HEK293 (cell line): ENCODE measurements around the gene ASIC4.

ENCODE experiments used
- FEZF1 ChIP-seq: fragments of 450-650 bp; formaldehyde crosslinking; IDR thresholded peaks from 2 replicates; pipeline ENCODE4 v1.5.1; 2016; ENCODE audit warnings: missing biosample characterization, missing genetic modification characterization
- GLIS1 ChIP-seq: fragments of 450-650 bp; formaldehyde crosslinking; IDR thresholded peaks from 2 replicates; pipeline ENCODE4 v1.5.1; 2016; ENCODE audit warnings: missing biosample characterization, missing genetic modification characterization
- HOXD13 ChIP-seq: sonication (generic); formaldehyde crosslinking; IDR thresholded peaks from 2 replicates; pipeline ENCODE4 v1.8.0; 2022; ENCODE audit warnings: missing genetic modification reagents, borderline replicate concordance
- OSR2 ChIP-seq: fragments of 450-650 bp; formaldehyde crosslinking; IDR thresholded peaks from 2 replicates; pipeline ENCODE4 v1.5.1; 2016; ENCODE audit warnings: missing biosample characterization, missing genetic modification characterization
- PBX3 ChIP-seq: sonication (generic); formaldehyde crosslinking; IDR thresholded peaks from 2 replicates; pipeline ENCODE4 v1.8.1; 2022; ENCODE audit warnings: mild to moderate bottlenecking, moderate library complexity, missing genetic modification reagents
- YY1 ChIP-seq: fragments of 450-650 bp; formaldehyde crosslinking; IDR thresholded peaks from 2 replicates; pipeline ENCODE4 v1.5.1; 2018; ENCODE audit warnings: missing biosample characterization, missing genetic modification characterization
- YY2 ChIP-seq: fragments of 450-650 bp; formaldehyde crosslinking; IDR thresholded peaks from 2 replicates; pipeline ENCODE4 v1.5.1; 2016; ENCODE audit warnings: missing biosample characterization, missing genetic modification characterization
- ZBTB21 ChIP-seq: fragments of 450-650 bp; formaldehyde crosslinking; IDR thresholded peaks from 2 replicates; pipeline ENCODE4 v1.5.1; 2017; ENCODE audit warnings: missing biosample characterization, missing genetic modification characterization
- ZBTB48 ChIP-seq: fragments of 450-650 bp; formaldehyde crosslinking; IDR thresholded peaks from 2 replicates; pipeline ENCODE4 v1.5.1; 2016; ENCODE audit warnings: missing biosample characterization, missing genetic modification characterization
- ZFP3 ChIP-seq: fragments of 450-650 bp; formaldehyde crosslinking; IDR thresholded peaks from 2 replicates; pipeline ENCODE4 v1.5.1; 2016; ENCODE audit warnings: low read depth, missing biosample characterization, missing genetic modification characterization
- ZNF112 ChIP-seq: fragments of 450-650 bp; formaldehyde crosslinking; IDR thresholded peaks from 2 replicates; pipeline ENCODE4 v1.5.0; 2017; ENCODE audit warnings: missing biosample characterization, missing genetic modification characterization
- ZNF132 ChIP-seq: fragments of 450-650 bp; formaldehyde crosslinking; IDR thresholded peaks from 2 replicates; pipeline ENCODE4 v1.5.1; 2017; ENCODE audit warnings: missing biosample characterization, missing genetic modification characterization, borderline replicate concordance
- ZNF146 ChIP-seq: fragments of 450-650 bp; formaldehyde crosslinking; IDR thresholded peaks from 2 replicates; pipeline ENCODE4 v1.5.1; 2016; ENCODE audit warnings: missing biosample characterization, missing genetic modification characterization
- ZNF184 ChIP-seq: fragments of 450-650 bp; IDR thresholded peaks from 2 replicates; pipeline ENCODE4 v1.5.1; 2018; ENCODE audit warnings: missing biosample characterization, mild to moderate bottlenecking, missing genetic modification characterization
- ZNF223 ChIP-seq: fragments of 450-650 bp; formaldehyde crosslinking; IDR thresholded peaks from 2 replicates; pipeline ENCODE4 v1.5.1; 2016; ENCODE audit warnings: missing biosample characterization, missing genetic modification characterization
- ZNF292 ChIP-seq: fragments of 450-650 bp; formaldehyde crosslinking; IDR thresholded peaks from 2 replicates; pipeline ENCODE4 v1.5.1; 2016; ENCODE audit warnings: low read depth, missing biosample characterization, missing genetic modification characterization, borderline replicate concordance
- ZNF335 ChIP-seq: fragments of 450-650 bp; formaldehyde crosslinking; conservative IDR thresholded peaks from 2 replicates; pipeline ENCODE4 v1.5.1; 2016; ENCODE audit warnings: missing biosample characterization, missing genetic modification characterization
- ZNF394 ChIP-seq: fragments of 450-650 bp; formaldehyde crosslinking; IDR thresholded peaks from 2 replicates; pipeline ENCODE4 v1.5.1; 2016; ENCODE audit warnings: missing biosample characterization, missing genetic modification characterization, mild to moderate bottlenecking, moderate library complexity, borderline replicate concordance
- ZNF510 ChIP-seq: fragments of 450-650 bp; formaldehyde crosslinking; IDR thresholded peaks from 2 replicates; pipeline ENCODE4 v1.5.1; 2018; ENCODE audit warnings: mild to moderate bottlenecking, missing genetic modification characterization, missing biosample characterization; ENCODE audit not compliant: insufficient replicate concordance
- ZNF514 ChIP-seq: fragments of 450-650 bp; formaldehyde crosslinking; IDR thresholded peaks from 2 replicates; pipeline ENCODE4 v1.5.1; 2016; ENCODE audit warnings: missing biosample characterization, missing genetic modification characterization
- ZNF596 ChIP-seq: fragments of 450-650 bp; IDR thresholded peaks from 2 replicates; pipeline ENCODE4 v1.5.0; 2018; ENCODE audit warnings: missing biosample characterization, mild to moderate bottlenecking, missing genetic modification characterization, moderate library complexity
- ZNF610 ChIP-seq: fragments of 450-650 bp; formaldehyde crosslinking; IDR thresholded peaks from 2 replicates; pipeline ENCODE4 v1.5.1; 2016; ENCODE audit warnings: missing biosample characterization, missing genetic modification characterization, borderline replicate concordance
- ZNF677 ChIP-seq: fragments of 450-650 bp; IDR thresholded peaks from 2 replicates; pipeline ENCODE4 v1.5.0; 2018; ENCODE audit warnings: missing biosample characterization, mild to moderate bottlenecking, missing genetic modification characterization, moderate library complexity
- ZNF747 ChIP-seq: fragments of 450-650 bp; formaldehyde crosslinking; IDR thresholded peaks from 2 replicates; pipeline ENCODE4 v1.5.1; 2016; ENCODE audit warnings: missing biosample characterization, missing genetic modification characterization
- ZNF837 ChIP-seq: fragments of 450-650 bp; formaldehyde crosslinking; IDR thresholded peaks from 2 replicates; pipeline ENCODE4 v1.5.1; 2016; ENCODE audit warnings: missing biosample characterization, missing genetic modification characterization
- ZSCAN30 ChIP-seq: fragments of 450-650 bp; IDR thresholded peaks from 2 replicates; pipeline ENCODE4 v1.5.1; 2018; ENCODE audit warnings: missing biosample characterization, mild to moderate bottlenecking, missing genetic modification characterization, moderate library complexity
- TF ChIP-seq, protein P1 (sequence below): fragments of 450-650 bp; formaldehyde crosslinking; IDR thresholded peaks from 2 replicates; pipeline ENCODE4 v1.5.1; 2016; ENCODE audit warnings: missing biosample characterization, missing genetic modification characterization
- TF ChIP-seq, protein P2 (sequence below): fragments of 450-650 bp; formaldehyde crosslinking; IDR thresholded peaks from 2 replicates; pipeline ENCODE4 v1.5.1; 2017; ENCODE audit warnings: missing biosample characterization, missing genetic modification characterization
- TF ChIP-seq, protein P3 (sequence below): fragments of 450-650 bp; formaldehyde crosslinking; IDR thresholded peaks from 2 replicates; pipeline ENCODE4 v1.5.1; 2016; ENCODE audit warnings: missing biosample characterization, missing genetic modification characterization
- TF ChIP-seq, protein P4 (sequence below): fragments of 450-650 bp; formaldehyde crosslinking; IDR thresholded peaks from 2 replicates; pipeline ENCODE4 v1.5.1; 2016; ENCODE audit warnings: missing biosample characterization, missing genetic modification characterization
- TF ChIP-seq, protein P5 (sequence below): fragments of 450-650 bp; formaldehyde crosslinking; IDR thresholded peaks from 2 replicates; pipeline ENCODE4 v1.5.1; 2016; ENCODE audit warnings: missing biosample characterization, missing genetic modification characterization

The ASIC4 gene

GRCh38 chr2:219541611-219542180, 27.4 kb downstream of the ASIC4 start (continued):
- TF ChIP-seq YY2 (tag by site-specific recombination) (no peak), ZNF514 (tag by site-specific recombination) (no peak), ZNF596 (no peak), ZBTB48 (tag by site-specific recombination) (peak; percentile 28; the same call in 1 of the 2 replicates), ZNF677 (tag by site-specific recombination) (no peak), ZNF747 (tag by site-specific recombination) (no peak), ZNF394 (tag by site-specific recombination) (peak; percentile 47; the same call in 1 of the 2 replicates), ZNF837 (tag by site-specific recombination) (no peak), ZSCAN30 (tag by site-specific recombination) (no peak), ZBTB21 (tag by site-specific recombination) (no peak), ZNF335 (tag by site-specific recombination) (peak; percentile 47; the same call in 1 of the 2 replicates), ZNF132 (tag by site-specific recombination) (no peak), ZNF610 (peak; percentile 30; the same call in 1 of the 2 replicates), ZNF112 (no peak), ZNF292 (tag by site-specific recombination) (no peak), FEZF1 (tag by site-specific recombination) (no peak), HOXD13 (CRISPR knock-in tag) (no peak), ZNF510 (tag by site-specific recombination) (no peak), ZFP3 (tag by site-specific recombination) (no peak), ZNF223 (tag by site-specific recombination) (no peak), ZNF184 (tag by site-specific recombination) (no peak), ZNF146 (tag by site-specific recombination) (no peak), YY1 (no peak), OSR2 (peak; percentile 35), PBX3 (CRISPR knock-in tag) (no peak), GLIS1 (tag by site-specific recombination) (0 out of 2 replicates have a peak, but pooled peaks have one; percentile 29)
- TF ChIP-seq, protein P1, sequence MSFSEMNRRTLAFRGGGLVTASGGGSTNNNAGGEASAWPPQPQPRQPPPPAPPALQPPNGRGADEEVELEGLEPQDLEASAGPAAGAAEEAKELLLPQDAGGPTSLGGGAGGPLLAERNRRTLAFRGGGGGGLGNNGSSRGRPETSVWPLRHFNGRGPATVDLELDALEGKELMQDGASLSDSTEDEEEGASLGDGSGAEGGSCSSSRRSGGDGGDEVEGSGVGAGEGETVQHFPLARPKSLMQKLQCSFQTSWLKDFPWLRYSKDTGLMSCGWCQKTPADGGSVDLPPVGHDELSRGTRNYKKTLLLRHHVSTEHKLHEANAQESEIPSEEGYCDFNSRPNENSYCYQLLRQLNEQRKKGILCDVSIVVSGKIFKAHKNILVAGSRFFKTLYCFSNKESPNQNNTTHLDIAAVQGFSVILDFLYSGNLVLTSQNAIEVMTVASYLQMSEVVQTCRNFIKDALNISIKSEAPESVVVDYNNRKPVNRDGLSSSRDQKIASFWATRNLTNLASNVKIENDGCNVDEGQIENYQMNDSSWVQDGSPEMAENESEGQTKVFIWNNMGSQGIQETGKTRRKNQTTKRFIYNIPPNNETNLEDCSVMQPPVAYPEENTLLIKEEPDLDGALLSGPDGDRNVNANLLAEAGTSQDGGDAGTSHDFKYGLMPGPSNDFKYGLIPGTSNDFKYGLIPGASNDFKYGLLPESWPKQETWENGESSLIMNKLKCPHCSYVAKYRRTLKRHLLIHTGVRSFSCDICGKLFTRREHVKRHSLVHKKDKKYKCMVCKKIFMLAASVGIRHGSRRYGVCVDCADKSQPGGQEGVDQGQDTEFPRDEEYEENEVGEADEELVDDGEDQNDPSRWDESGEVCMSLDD (tag by site-specific recombination), result peak; percentile 96
- TF ChIP-seq, protein P2, sequence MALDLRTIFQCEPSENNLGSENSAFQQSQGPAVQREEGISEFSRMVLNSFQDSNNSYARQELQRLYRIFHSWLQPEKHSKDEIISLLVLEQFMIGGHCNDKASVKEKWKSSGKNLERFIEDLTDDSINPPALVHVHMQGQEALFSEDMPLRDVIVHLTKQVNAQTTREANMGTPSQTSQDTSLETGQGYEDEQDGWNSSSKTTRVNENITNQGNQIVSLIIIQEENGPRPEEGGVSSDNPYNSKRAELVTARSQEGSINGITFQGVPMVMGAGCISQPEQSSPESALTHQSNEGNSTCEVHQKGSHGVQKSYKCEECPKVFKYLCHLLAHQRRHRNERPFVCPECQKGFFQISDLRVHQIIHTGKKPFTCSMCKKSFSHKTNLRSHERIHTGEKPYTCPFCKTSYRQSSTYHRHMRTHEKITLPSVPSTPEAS (tag by site-specific recombination), result no peak
- TF ChIP-seq, protein P3, sequence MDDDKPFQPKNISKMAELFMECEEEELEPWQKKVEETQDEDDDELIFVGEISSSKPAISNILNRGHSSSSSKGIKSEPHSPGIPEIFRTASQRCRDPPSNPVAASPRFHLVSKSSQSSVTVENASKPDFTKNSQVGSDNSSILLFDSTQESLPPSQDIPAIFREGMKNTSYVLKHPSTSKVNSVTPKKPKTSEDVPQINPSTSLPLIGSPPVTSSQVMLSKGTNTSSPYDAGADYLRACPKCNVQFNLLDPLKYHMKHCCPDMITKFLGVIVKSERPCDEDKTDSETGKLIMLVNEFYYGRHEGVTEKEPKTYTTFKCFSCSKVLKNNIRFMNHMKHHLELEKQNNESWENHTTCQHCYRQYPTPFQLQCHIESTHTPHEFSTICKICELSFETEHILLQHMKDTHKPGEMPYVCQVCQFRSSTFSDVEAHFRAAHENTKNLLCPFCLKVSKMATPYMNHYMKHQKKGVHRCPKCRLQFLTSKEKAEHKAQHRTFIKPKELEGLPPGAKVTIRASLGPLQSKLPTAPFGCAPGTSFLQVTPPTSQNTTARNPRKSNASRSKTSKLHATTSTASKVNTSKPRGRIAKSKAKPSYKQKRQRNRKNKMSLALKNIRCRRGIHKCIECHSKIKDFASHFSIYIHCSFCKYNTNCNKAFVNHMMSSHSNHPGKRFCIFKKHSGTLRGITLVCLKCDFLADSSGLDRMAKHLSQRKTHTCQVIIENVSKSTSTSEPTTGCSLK, result no peak
- TF ChIP-seq, protein P4, sequence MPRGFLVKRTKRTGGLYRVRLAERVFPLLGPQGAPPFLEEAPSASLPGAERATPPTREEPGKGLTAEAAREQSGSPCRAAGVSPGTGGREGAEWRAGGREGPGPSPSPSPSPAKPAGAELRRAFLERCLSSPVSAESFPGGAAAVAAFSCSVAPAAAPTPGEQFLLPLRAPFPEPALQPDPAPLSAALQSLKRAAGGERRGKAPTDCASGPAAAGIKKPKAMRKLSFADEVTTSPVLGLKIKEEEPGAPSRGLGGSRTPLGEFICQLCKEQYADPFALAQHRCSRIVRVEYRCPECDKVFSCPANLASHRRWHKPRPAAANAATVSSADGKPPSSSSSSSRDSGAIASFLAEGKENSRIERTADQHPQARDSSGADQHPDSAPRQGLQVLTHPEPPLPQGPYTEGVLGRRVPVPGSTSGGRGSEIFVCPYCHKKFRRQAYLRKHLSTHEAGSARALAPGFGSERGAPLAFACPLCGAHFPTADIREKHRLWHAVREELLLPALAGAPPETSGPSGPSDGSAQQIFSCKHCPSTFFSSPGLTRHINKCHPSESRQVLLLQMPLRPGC (tag by site-specific recombination), result no peak
- TF ChIP-seq, protein P5, sequence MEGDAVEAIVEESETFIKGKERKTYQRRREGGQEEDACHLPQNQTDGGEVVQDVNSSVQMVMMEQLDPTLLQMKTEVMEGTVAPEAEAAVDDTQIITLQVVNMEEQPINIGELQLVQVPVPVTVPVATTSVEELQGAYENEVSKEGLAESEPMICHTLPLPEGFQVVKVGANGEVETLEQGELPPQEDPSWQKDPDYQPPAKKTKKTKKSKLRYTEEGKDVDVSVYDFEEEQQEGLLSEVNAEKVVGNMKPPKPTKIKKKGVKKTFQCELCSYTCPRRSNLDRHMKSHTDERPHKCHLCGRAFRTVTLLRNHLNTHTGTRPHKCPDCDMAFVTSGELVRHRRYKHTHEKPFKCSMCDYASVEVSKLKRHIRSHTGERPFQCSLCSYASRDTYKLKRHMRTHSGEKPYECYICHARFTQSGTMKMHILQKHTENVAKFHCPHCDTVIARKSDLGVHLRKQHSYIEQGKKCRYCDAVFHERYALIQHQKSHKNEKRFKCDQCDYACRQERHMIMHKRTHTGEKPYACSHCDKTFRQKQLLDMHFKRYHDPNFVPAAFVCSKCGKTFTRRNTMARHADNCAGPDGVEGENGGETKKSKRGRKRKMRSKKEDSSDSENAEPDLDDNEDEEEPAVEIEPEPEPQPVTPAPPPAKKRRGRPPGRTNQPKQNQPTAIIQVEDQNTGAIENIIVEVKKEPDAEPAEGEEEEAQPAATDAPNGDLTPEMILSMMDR (tag by site-specific recombination), result peak; percentile 100
